Measurements from ENCODE around the gene HOXA10.

DNA sequence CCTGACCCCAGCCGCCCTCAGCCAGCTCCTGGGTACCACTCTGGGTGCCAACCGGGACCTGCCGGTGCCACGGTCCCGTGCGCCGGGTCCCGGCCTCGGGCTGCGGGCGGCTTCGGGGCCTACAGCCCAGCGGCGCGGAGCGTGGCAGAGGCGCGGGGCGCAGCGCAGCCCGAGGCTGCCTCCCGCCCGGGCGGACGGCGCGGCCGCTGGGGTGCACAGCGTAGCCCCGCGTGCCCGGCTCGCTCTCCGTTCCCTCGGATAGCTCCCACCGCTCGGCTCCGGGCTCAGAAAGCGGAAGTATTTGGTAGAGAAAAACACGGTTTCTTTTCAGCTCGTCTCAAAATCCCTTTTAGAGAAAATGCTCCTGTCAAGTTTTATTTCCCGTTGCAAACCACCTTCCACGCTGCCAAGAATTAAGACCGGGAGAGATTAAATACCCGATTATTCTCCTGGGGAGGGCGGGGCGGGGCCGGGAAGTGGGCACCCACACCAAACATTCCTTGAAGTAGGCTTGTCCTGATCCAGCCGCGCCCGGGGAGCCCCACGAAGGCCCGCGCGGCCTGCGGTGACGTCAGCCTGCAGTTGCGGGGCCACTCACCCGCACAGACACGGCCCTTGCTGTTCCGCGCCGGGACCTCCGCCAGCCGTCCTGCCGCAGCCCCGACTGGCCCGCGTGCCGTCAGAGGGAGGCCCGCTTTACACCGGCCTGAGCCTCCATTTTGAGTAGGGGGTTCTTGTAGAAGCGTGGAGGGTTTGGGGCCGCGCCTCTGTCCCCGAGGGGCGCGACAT, 18.6 kb upstream of the HOXA10 start:
- TF ChIP-seq, protein P1, sequence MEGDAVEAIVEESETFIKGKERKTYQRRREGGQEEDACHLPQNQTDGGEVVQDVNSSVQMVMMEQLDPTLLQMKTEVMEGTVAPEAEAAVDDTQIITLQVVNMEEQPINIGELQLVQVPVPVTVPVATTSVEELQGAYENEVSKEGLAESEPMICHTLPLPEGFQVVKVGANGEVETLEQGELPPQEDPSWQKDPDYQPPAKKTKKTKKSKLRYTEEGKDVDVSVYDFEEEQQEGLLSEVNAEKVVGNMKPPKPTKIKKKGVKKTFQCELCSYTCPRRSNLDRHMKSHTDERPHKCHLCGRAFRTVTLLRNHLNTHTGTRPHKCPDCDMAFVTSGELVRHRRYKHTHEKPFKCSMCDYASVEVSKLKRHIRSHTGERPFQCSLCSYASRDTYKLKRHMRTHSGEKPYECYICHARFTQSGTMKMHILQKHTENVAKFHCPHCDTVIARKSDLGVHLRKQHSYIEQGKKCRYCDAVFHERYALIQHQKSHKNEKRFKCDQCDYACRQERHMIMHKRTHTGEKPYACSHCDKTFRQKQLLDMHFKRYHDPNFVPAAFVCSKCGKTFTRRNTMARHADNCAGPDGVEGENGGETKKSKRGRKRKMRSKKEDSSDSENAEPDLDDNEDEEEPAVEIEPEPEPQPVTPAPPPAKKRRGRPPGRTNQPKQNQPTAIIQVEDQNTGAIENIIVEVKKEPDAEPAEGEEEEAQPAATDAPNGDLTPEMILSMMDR (IDR thresholded peaks at IDR 0.05; ENCODE audit: low read depth, low read length) = no peak
- TF ChIP-seq EZH2phosphoT487 (IDR thresholded peaks at IDR 0.05; ENCODE audit: low read depth) = no peak
